ENCODE data around the gene SERPINH1.

SERPINH1 gene

DNA sequence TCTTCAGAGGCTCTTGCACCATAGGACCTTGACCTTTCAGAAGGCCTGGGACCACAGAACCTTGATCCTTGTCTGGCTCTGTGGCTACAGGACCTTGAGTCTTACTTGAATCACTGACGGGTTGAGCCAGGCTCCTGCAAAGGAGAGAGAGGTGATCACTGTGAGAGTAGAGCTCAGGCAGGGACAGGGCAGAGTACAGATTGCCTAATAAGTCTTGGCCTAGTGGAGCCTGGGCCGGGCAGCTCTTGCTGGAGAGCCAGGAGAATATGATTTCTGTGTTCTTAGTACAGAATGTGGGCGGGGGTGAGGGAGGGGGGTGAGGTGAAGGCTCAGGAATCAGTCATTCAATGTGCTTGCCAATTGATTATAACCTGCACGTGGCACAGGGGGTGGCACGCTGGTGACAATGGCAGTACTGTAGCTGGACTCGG lies 26.0 kb downstream of the SERPINH1 start:
- no peak for TF ChIP-seq CTCF (conservative IDR thresholded peaks at IDR 0.05; ENCODE audit: control insufficient read depth, insufficient read depth, low read depth, low read length)
- no peak overlapping the region for H3K4me3 ChIP-seq (ENCODE audit: control insufficient read depth, low read depth, low read length)
- no peak for DNase-seq (ENCODE audit: low read depth)

DNA sequence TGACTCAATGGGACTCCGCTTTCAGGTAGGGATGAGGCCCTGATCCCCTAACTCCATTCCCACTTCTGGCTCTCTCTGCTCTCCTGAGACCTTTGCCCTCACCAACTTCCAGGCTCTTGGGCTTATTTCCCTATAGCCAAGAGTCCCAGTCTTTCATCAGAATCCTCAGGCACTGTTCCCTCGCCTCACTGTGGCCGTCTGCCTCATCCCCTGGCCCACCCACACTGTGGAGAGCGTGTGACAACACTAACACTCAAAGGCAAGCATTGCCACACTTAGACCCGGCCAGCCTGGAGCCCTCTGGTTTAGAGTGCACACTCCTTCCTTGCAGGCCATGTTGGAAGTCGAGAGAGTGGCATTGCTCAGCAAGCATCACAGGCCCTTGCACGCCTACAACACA lies 27.0 kb downstream of the SERPINH1 start:
- DNase-seq (ENCODE audit: low read depth), result no peak
- H3K4me3 ChIP-seq (ENCODE audit: control insufficient read depth, low read depth, low read length), result no peak overlapping the region
- TF ChIP-seq CTCF (conservative IDR thresholded peaks at IDR 0.05; ENCODE audit: control insufficient read depth, insufficient read depth, low read depth, low read length), result no peak

GRCh38 chr11:75589933-75590332 lies 27.9 kb downstream of the SERPINH1 start:
- no peak for TF ChIP-seq CTCF (conservative IDR thresholded peaks at IDR 0.05; ENCODE audit: control insufficient read depth, insufficient read depth, low read depth, low read length)
- no peak for DNase-seq (ENCODE audit: low read depth)
- H3K4me3 ChIP-seq (ENCODE audit: control insufficient read depth, low read depth, low read length), result no peak overlapping the region

DNA sequence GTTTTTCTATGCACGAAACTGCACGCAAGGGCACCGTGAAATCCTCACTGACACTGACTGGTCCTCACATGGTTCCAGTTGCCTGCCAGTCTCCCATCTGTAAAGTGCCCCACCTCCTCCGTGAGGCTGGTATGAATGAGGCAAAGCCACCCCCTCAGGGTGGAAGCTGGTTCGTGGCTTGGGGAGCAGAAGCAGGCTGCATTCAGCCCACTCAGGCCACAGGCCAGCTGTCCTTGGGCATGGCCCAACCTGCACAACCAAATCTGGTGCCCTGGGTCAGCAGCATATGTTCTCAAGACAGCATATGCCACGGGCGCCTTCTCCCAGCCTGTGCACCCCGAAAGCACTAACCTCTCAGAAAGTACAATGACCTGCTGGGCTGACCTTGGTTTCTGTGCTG lies 29.3 kb downstream of the SERPINH1 start:
- TF ChIP-seq CTCF (conservative IDR thresholded peaks at IDR 0.05; ENCODE audit: control insufficient read depth, insufficient read depth, low read depth, low read length), result no peak
- DNase-seq (ENCODE audit: low read depth), result no peak
- H3K4me3 ChIP-seq (ENCODE audit: control insufficient read depth, low read depth, low read length), result no peak overlapping the region

- no peak for DNase-seq (ENCODE audit: low read depth)
- H3K4me3 ChIP-seq (ENCODE audit: control insufficient read depth, low read depth, low read length), result no peak overlapping the region
- TF ChIP-seq CTCF (conservative IDR thresholded peaks at IDR 0.05; ENCODE audit: control insufficient read depth, insufficient read depth, low read depth, low read length), result no peak
Measured at GRCh38 chr11:75591966-75592365, 29.9 kb downstream of the SERPINH1 start.

GRCh38 chr11:75592715-75593114 lies 30.7 kb downstream of the SERPINH1 start:
- no peak overlapping the region for H3K4me3 ChIP-seq (ENCODE audit: control insufficient read depth, low read depth, low read length)
- TF ChIP-seq CTCF (conservative IDR thresholded peaks at IDR 0.05; ENCODE audit: control insufficient read depth, insufficient read depth, low read depth, low read length), result no peak
- no peak for DNase-seq (ENCODE audit: low read depth)

GRCh38 chr11:75593286-75593915 lies 31.3 kb downstream of the SERPINH1 start:
- H3K4me3 ChIP-seq (ENCODE audit: control insufficient read depth, low read depth, low read length), result no peak overlapping the region
- no peak for TF ChIP-seq CTCF (conservative IDR thresholded peaks at IDR 0.05; ENCODE audit: control insufficient read depth, insufficient read depth, low read depth, low read length)
- DNase-seq (ENCODE audit: low read depth), result no peak
